Activated gamma-delta T cell (primary cell): ENCODE results near the gene SCAND1.

Experiments used
- DNase-seq: peaks from one replicate; lab custom pipeline; 2025; lab: John Stamatoyannopoulos, UW

Gene SCAND1

GRCh38 chr20:35904982-35905663 lies 49.2 kb downstream of the SCAND1 start:
- no peak for DNase-seq

DNA sequence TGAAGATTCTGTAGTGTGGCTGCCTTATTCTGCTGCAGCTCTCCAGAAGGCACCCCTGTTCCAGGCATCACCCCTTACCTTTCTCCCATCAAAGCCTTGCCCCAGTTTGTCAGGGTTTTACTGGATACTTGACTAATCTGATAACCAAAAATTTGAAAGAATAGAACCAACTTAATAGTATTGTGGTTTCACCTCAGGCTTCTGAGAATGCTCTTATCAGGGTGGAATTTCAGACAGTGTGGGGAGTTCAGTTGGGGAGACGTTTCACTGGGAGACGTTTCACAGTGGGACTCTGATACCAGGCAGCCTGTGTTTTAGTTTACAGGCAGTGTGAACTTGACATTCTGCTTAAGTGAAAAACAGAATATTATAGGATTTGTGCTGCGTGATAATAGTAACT lies 50.5 kb downstream of the SCAND1 start:
- no peak for DNase-seq
